HepG2 (cell line): Measurements from ENCODE around the gene ELOVL5. TPM values are rescaled to one million over a fixed set of nuclear protein-coding genes. Genes with fewer than 3 reads are reported as not detected.

Experiments
- ATRX ChIP-seq: sonication (generic); formaldehyde crosslinking; IDR thresholded peaks from 2 replicates; pipeline ENCODE4 v1.4.0; 2020; ENCODE audit warnings: missing genetic modification reagents, borderline replicate concordance
- CEBPG ChIP-seq: IDR thresholded peaks from 2 replicates; pipeline ENCODE4 v1.6.1; 2016
- CHD4 ChIP-seq: fragments of 200-600 bp; sonication (generic); IDR thresholded peaks from 2 replicates; pipeline ENCODE4 v1.7.0; 2017; ENCODE audit warnings: mild to moderate bottlenecking, low read length, borderline replicate concordance
- HOXA7 ChIP-seq: sonication (generic); formaldehyde crosslinking; IDR thresholded peaks from 2 replicates; pipeline ENCODE4 v1.8.1; 2022; ENCODE audit warnings: mild to moderate bottlenecking, missing genetic modification reagents, moderate library complexity
- KDM6A ChIP-seq: IDR thresholded peaks from 2 replicates; pipeline ENCODE4 v1.6.1; 2016; ENCODE audit warnings: low read depth
- MXI1 ChIP-seq: IDR thresholded peaks from 3 replicates; pipeline ENCODE4 v1.6.1; 2012; ENCODE audit warnings: low read depth, low read length, inconsistent platforms, borderline replicate concordance
- RFXAP ChIP-seq: sonication (generic); formaldehyde crosslinking; IDR thresholded peaks from 2 replicates; pipeline ENCODE4 v1.4.0; 2020; ENCODE audit warnings: missing genetic modification reagents, borderline replicate concordance
- SNAI1 ChIP-seq: sonication (generic); formaldehyde crosslinking; IDR thresholded peaks from 2 replicates; pipeline ENCODE4 v1.5.0; 2020; ENCODE audit warnings: mild to moderate bottlenecking, missing genetic modification reagents, borderline replicate concordance
- SP4 ChIP-seq: sonication (generic); formaldehyde crosslinking; IDR thresholded peaks from 2 replicates; pipeline ENCODE4 v1.8.1; 2023; ENCODE audit warnings: mild to moderate bottlenecking, missing genetic modification reagents
- U2AF1 ChIP-seq: fragments of 200-400 bp; formaldehyde crosslinking; optimal IDR thresholded peaks from 2 replicates; pipeline ENCODE3; 2017; ENCODE audit warnings: mild to moderate bottlenecking, low read depth, low read length
- YEATS4 ChIP-seq: sonication (generic); formaldehyde crosslinking; IDR thresholded peaks from 2 replicates; pipeline ENCODE4 v1.4.0; 2020; ENCODE audit warnings: missing genetic modification reagents, borderline replicate concordance
- ZFP37 ChIP-seq: sonication (generic); formaldehyde crosslinking; IDR thresholded peaks from 2 replicates; pipeline ENCODE4 v1.4.0; 2020; ENCODE audit warnings: missing genetic modification reagents, borderline replicate concordance
- ZFP62 ChIP-seq: sonication (generic); formaldehyde crosslinking; IDR thresholded peaks from 2 replicates; pipeline ENCODE4 v1.4.0; 2020; ENCODE audit warnings: missing genetic modification reagents
- ZNF317 ChIP-seq: sonication (generic); formaldehyde crosslinking; IDR thresholded peaks from 2 replicates; pipeline ENCODE4 v1.5.0; 2020; ENCODE audit warnings: mild to moderate bottlenecking, missing genetic modification reagents
- ZNF343 ChIP-seq: sonication (generic); formaldehyde crosslinking; IDR thresholded peaks from 2 replicates; pipeline ENCODE4 v1.4.0; 2020; ENCODE audit warnings: mild to moderate bottlenecking, missing genetic modification reagents
- ZNF484 ChIP-seq: sonication (generic); formaldehyde crosslinking; IDR thresholded peaks from 2 replicates; pipeline ENCODE4 v1.5.1; 2020; ENCODE audit warnings: mild to moderate bottlenecking, low read depth, missing genetic modification reagents, borderline replicate concordance
- ZNF562 ChIP-seq: sonication (generic); formaldehyde crosslinking; IDR thresholded peaks from 2 replicates; pipeline ENCODE4 v1.8.0; 2022; ENCODE audit warnings: missing genetic modification reagents, borderline replicate concordance
- ZNF841 ChIP-seq: sonication (generic); formaldehyde crosslinking; IDR thresholded peaks from 2 replicates; pipeline ENCODE4 v1.8.1; 2023; ENCODE audit warnings: missing genetic modification reagents, borderline replicate concordance
- ZSCAN29 ChIP-seq: sonication (generic); formaldehyde crosslinking; conservative IDR thresholded peaks from 2 replicates; pipeline ENCODE4 v1.4.0; 2020; ENCODE audit warnings: mild to moderate bottlenecking, missing genetic modification reagents
- ZSCAN30 ChIP-seq: sonication (generic); formaldehyde crosslinking; IDR thresholded peaks from 2 replicates; pipeline ENCODE4 v1.5.0; 2020; ENCODE audit warnings: mild to moderate bottlenecking, missing genetic modification reagents
- polyA plus RNA-seq, 8 experiments: library from polyadenylated mRNA; depleted of rRNA in 3 of 8; stranded (reverse) in 7 of 8; unstranded in 1 of 8; fragments of >200 nt; fragmentation: Illumina TruSeq in 4 of 8; extraction: Trizol in 4 of 8; gene quantifications; 2 replicates each; pipeline versions ENCODE4 v1.2.1 to v1.2.3, GENCODE V29; 2011 to 2016; ENCODE audit warnings: low read depth in 4 of 8, missing spikeins in 1 of 8, mixed read lengths in 1 of 8; ENCODE audit not compliant: insufficient read depth in 1 of 8
- total RNA-seq, 5 experiments: library from RNA; depleted of rRNA; stranded (reverse); fragments of >200 nt; fragmentation: Illumina TruSeq; extraction: Trizol; gene quantifications; 2 replicates each; pipeline ENCODE4 v1.2.3, GENCODE V29; 2016; ENCODE audit warnings: low read depth in 1 of 5
- TF ChIP-seq, protein P1 (sequence below): sonication (generic); formaldehyde crosslinking; IDR thresholded peaks from 2 replicates; pipeline ENCODE4 v1.5.1; 2020; ENCODE audit warnings: mild to moderate bottlenecking, missing genetic modification reagents, moderate library complexity
- TF ChIP-seq, protein P2 (sequence below): sonication (generic); formaldehyde crosslinking; IDR thresholded peaks from 2 replicates; pipeline ENCODE4 v1.4.0; 2020; ENCODE audit warnings: missing genetic modification reagents, borderline replicate concordance
- TF ChIP-seq, protein P3 (sequence below): sonication (generic); formaldehyde crosslinking; IDR thresholded peaks from 2 replicates; pipeline ENCODE4 v1.4.0; 2020; ENCODE audit warnings: mild to moderate bottlenecking, missing genetic modification reagents

The ELOVL5 gene
- total and polyA plus RNA-seq, 2 of the 13 experiments (the other 11 are each of a cell fraction or from before 2014, with no cell fraction given) = 50.1 to 72.4 TPM

DNA sequence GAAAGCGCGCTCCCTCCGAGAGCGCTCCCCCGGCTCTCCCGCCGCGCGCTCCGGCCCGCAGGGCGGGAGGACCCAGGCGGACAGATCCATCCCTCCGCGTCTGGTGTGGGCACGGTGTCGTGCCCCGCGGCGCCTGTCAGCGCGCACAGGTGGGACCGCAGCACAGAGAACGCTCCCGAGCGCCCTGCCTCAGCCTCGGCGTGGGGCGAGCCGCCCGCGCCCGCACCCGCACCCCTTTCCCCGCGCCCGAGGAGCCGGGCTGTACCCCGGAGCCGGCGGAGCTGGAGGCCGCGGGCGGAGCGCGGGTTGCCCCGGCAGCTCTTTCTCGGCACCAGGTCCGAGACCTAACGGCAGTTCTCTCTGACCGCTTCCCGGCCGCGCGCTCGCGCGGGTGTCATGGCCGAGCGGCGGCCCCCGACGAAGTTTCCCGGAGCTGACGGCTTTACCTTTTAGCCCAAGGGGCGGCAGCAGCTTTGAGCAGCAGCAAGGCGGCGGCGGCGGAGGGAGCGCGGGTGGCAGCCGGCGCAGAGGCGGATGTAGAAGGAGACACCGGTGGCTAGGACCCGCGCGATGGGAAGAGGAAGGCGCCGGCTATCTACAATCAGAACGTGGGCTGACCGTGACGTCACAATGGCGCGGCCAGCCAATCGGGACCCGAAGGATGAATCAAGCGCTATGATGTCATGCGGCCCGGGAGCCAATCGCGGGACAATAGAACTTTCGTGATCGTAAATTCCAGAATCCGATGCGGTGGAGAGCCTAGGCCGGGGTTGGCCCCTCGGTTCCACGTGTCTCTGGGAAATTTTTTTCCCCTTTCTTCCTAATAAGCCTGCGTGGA is at the start of gene ELOVL5 (continued):
- TF ChIP-seq ZFP37 (CRISPR knock-in tag) = no peak
- no peak for TF ChIP-seq ZSCAN30 (CRISPR knock-in tag)
- TF ChIP-seq ZNF484 (CRISPR knock-in tag) = no peak
- TF ChIP-seq ATRX (CRISPR knock-in tag) = no peak
- TF ChIP-seq CEBPG (CRISPR knock-in tag) = 0 out of 2 replicates have a peak, but pooled peaks have one; percentile 27
- TF ChIP-seq U2AF1 = no peak
- peak; percentile 77; the same call in 1 of the 2 replicates for TF ChIP-seq ZNF317 (CRISPR knock-in tag)
- TF ChIP-seq ZNF841 (CRISPR knock-in tag) = no peak
- no peak for TF ChIP-seq ZFP62 (CRISPR knock-in tag)
- TF ChIP-seq, protein P1, sequence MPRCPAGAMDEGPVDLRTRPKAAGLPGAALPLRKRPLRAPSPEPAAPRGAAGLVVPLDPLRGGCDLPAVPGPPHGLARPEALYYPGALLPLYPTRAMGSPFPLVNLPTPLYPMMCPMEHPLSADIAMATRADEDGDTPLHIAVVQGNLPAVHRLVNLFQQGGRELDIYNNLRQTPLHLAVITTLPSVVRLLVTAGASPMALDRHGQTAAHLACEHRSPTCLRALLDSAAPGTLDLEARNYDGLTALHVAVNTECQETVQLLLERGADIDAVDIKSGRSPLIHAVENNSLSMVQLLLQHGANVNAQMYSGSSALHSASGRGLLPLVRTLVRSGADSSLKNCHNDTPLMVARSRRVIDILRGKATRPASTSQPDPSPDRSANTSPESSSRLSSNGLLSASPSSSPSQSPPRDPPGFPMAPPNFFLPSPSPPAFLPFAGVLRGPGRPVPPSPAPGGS (CRISPR knock-in tag) = peak; percentile 14; the same call in 1 of the 2 replicates
- TF ChIP-seq, protein P2, sequence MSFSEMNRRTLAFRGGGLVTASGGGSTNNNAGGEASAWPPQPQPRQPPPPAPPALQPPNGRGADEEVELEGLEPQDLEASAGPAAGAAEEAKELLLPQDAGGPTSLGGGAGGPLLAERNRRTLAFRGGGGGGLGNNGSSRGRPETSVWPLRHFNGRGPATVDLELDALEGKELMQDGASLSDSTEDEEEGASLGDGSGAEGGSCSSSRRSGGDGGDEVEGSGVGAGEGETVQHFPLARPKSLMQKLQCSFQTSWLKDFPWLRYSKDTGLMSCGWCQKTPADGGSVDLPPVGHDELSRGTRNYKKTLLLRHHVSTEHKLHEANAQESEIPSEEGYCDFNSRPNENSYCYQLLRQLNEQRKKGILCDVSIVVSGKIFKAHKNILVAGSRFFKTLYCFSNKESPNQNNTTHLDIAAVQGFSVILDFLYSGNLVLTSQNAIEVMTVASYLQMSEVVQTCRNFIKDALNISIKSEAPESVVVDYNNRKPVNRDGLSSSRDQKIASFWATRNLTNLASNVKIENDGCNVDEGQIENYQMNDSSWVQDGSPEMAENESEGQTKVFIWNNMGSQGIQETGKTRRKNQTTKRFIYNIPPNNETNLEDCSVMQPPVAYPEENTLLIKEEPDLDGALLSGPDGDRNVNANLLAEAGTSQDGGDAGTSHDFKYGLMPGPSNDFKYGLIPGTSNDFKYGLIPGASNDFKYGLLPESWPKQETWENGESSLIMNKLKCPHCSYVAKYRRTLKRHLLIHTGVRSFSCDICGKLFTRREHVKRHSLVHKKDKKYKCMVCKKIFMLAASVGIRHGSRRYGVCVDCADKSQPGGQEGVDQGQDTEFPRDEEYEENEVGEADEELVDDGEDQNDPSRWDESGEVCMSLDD (CRISPR knock-in tag) = no peak
- TF ChIP-seq, protein P3, sequence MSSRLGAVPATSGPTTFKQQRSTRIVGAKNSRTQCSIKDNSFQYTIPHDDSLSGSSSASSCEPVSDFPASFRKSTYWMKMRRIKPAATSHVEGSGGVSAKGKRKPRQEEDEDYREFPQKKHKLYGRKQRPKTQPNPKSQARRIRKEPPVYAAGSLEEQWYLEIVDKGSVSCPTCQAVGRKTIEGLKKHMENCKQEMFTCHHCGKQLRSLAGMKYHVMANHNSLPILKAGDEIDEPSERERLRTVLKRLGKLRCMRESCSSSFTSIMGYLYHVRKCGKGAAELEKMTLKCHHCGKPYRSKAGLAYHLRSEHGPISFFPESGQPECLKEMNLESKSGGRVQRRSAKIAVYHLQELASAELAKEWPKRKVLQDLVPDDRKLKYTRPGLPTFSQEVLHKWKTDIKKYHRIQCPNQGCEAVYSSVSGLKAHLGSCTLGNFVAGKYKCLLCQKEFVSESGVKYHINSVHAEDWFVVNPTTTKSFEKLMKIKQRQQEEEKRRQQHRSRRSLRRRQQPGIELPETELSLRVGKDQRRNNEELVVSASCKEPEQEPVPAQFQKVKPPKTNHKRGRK (CRISPR knock-in tag) = no peak
- TF ChIP-seq RFXAP (CRISPR knock-in tag) = peak; percentile 82; the same call in 1 of the 2 replicates
- peak; percentile 62 for TF ChIP-seq YEATS4 (CRISPR knock-in tag)
- no peak for TF ChIP-seq KDM6A (CRISPR knock-in tag)
- peak; percentile 72; the same call in 1 of the 3 replicates for TF ChIP-seq MXI1
- no peak for TF ChIP-seq CHD4
- TF ChIP-seq SP4 (CRISPR knock-in tag) = no peak; the same call in 1 of the 2 replicates
- TF ChIP-seq ZSCAN29 = peak; percentile 70; the same call in 1 of the 2 replicates
- TF ChIP-seq SNAI1 (CRISPR knock-in tag) = no peak; the same call in 1 of the 2 replicates
- TF ChIP-seq ZNF343 = no peak
- TF ChIP-seq HOXA7 = no peak
- no peak for TF ChIP-seq ZNF562
